NCI-H1436 (cell line): ENCODE measurements around the gene GLA.

ENCODE experiments used
- DNase-seq: peaks from one replicate; lab custom pipeline; 2025; lab: John Stamatoyannopoulos, UW

GLA gene

GRCh38 chrX:101348452-101349192 is 59.1 kb downstream of the GLA start, which contains the start of gene TIMM8A:
TIMM8A (minus strand) TSS chrX:101348742; CDS start chrX:101348664, 78 bp downstream.
- DNase-seq = peak; percentile 70

GRCh38 chrX:101347859-101348451 is 59.8 kb downstream of the GLA start:
- no peak for DNase-seq
